AG04449 (cell line): Measurements from ENCODE around the gene ZNF511.
"Not testable (repeated sequence)": the region's sequence is repeated elsewhere in the genome, so short reads cannot be mapped to it uniquely, and the experiment has no call there.

Experiments used
- CTCF ChIA-PET: fragments of 350-600 bp; formaldehyde crosslinking; extraction: SDS; loops from one replicate; lab custom pipeline; 2021; ENCODE audit warnings: antibody characterized with exemption; lab: Yijun Ruan, JAX
- POLR2A ChIA-PET: fragments of 400-600, 350-600 bp; formaldehyde crosslinking; extraction: SDS; loops from one replicate; lab custom pipeline; 2020; ENCODE audit warnings: antibody characterized with exemption, inconsistent platforms; lab: Yijun Ruan, JAX
- DNase-seq: peaks from one replicate; pipeline ENCODE4 v3.0.0-alpha.2; 2010; ENCODE audit warnings: low read depth, low spot score
- H3K4me3 ChIP-seq: 2 replicates; pipeline ENCODE4 v1.5.1; 2011; ENCODE audit warnings: low read depth, mild to moderate bottlenecking, control low read depth, low read length
- TF ChIP-seq, protein P1 (sequence below): IDR thresholded peaks from one replicate; pipeline ENCODE4 v1.5.1; 2011; ENCODE audit warnings: mild to moderate bottlenecking, moderate library complexity, low read length, control low read depth, inconsistent platforms; ENCODE audit not compliant: insufficient read depth; ENCODE audit errors: missing control alignments

Gene ZNF511

GRCh38 chr10:133263674-133264073 is 45.0 kb upstream of the ZNF511 start:
- TF ChIP-seq, protein P1, sequence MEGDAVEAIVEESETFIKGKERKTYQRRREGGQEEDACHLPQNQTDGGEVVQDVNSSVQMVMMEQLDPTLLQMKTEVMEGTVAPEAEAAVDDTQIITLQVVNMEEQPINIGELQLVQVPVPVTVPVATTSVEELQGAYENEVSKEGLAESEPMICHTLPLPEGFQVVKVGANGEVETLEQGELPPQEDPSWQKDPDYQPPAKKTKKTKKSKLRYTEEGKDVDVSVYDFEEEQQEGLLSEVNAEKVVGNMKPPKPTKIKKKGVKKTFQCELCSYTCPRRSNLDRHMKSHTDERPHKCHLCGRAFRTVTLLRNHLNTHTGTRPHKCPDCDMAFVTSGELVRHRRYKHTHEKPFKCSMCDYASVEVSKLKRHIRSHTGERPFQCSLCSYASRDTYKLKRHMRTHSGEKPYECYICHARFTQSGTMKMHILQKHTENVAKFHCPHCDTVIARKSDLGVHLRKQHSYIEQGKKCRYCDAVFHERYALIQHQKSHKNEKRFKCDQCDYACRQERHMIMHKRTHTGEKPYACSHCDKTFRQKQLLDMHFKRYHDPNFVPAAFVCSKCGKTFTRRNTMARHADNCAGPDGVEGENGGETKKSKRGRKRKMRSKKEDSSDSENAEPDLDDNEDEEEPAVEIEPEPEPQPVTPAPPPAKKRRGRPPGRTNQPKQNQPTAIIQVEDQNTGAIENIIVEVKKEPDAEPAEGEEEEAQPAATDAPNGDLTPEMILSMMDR = no peak
- ChIA-PET CTCF (interaction anchor here (1.2 to 1.7 kb wide), 2 partner anchors 44 to 120 kb away, joined by 3 to 7 read pairs; no protein-coding TSS in a partner anchor), POLR2A (interaction anchor here (1.2 kb wide), 1 partner anchor 14 kb away, joined by 4 read pairs; no protein-coding TSS in a partner anchor)
- H3K4me3 ChIP-seq = no peak overlapping the region
- DNase-seq = no peak

GRCh38 chr10:133264461-133264860 is 44.3 kb upstream of the ZNF511 start:
- ChIA-PET CTCF (interaction anchor here (1.2 kb wide), 1 partner anchor 121 kb away, joined by 3 read pairs; no protein-coding TSS in a partner anchor), POLR2A (interaction anchor here (0.6 to 1.2 kb wide), 2 partner anchors 14 to 59 kb away, joined by 4 read pairs; no protein-coding TSS in a partner anchor)
- TF ChIP-seq, protein P1 = no peak
- H3K4me3 ChIP-seq = no peak overlapping the region
- DNase-seq = no peak

- CTCF ChIA-PET, DNase-seq, H3K4me3 ChIP-seq: not testable (repeated sequence)
- POLR2A ChIA-PET = interaction anchor here (1.2 kb wide), 1 partner anchor 13 kb away, joined by 4 read pairs; no protein-coding TSS in a partner anchor
Observed at GRCh38 chr10:133265052-133265451, 43.7 kb upstream of the ZNF511 start.

DNA sequence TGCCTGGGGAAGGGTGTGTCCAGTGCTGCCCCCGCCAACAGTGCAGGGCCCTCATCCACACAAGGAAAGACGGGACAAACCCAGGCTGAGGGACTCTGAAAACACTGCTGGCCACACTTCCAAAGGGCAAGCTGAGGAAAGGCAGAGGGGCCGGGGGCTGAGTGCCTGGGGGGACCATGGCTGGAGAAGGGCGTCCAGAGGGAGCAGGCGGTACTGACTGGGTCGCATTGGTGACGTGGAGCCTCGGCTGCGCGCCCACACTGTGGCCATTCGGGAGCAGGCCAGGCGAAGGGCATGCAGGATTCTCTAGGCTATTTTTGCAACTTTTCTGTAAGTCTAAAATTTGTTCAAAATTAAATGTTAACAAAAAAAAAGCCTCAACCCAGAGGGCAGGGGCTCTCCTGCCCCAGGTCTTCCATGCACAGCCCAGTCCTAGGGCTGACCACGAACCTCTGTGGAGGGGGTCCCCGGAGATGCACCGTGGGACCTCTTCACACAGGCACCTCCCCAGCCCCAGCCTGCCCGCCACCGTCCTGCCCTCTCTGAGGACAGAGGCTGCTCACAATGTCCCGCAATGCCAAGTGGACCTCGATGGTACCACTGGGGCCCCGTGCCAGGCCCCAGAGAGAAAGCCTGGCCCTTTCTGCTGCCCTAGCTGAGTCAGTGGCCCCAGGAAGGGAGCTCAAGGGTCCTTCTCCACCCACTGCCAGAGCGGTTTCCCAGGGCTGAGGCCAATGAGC is 42.5 kb upstream of the ZNF511 start:
- ChIA-PET CTCF (interaction anchor here (0.5 to 1.7 kb wide), 2 partner anchors 9 to 41 kb away, joined by 3 to 5 read pairs; no protein-coding TSS in a partner anchor), POLR2A (no interaction called here)
- TF ChIP-seq, protein P1 = no peak
- no peak for DNase-seq
- H3K4me3 ChIP-seq = no peak overlapping the region

DNA sequence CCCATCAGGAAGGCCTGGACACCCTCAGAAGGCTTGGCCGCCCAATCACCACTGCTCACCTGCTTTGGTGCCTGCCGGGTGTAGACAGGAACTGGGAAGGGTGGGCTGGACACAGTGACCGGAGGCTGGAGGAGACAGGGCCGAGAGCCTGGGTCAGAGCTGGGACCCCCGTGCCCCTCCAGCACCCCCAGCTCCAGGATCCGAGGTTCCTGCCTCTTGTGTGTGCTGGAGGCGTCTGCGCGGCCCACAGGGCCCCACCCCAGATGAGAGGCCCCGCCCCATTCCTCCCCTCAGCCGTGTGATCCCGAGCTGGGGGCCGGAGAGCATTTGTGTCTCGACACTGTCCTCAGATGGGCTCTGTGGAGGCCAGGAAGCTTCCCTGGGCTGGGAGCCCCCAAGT is 41.4 kb upstream of the ZNF511 start:
- ChIA-PET POLR2A (no interaction called here), CTCF (interaction anchor here (0.8 to 1.7 kb wide), 2 partner anchors 10 to 40 kb away, joined by 3 to 5 read pairs; no protein-coding TSS in a partner anchor)
- no peak overlapping the region for H3K4me3 ChIP-seq
- TF ChIP-seq, protein P1 = no peak
- DNase-seq = no peak

DNA sequence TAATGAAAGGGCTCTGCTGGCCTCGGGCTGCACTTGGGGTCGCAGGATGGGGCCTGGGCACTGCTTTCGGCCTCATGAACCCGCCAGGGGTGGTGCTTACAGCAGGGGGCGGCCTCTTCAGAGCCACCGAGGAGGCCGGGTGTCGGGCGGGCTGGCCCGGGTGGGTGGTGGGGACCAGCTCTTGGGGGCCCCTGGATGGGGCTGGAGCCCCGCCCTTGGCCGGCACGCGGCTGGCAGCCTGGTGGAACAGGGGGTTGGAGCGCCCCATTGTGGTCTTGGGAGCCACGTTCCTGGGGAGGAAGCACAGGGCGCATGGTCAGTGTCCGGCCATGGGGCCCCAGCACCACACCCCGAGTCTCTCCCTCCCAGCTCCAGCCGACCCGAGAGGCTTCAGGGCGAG is 40.9 kb upstream of the ZNF511 start:
- CTCF ChIA-PET = interaction anchor here (1.7 kb wide), 1 partner anchor 39 kb away, joined by 5 read pairs; no protein-coding TSS in a partner anchor
- no peak for DNase-seq
- no peak overlapping the region for H3K4me3 ChIP-seq
- TF ChIP-seq, protein P1 = no peak
- POLR2A ChIA-PET = no interaction called here
